ENCODE measurements around the gene TBCK. TPM values are rescaled to one million over a fixed set of nuclear protein-coding genes. Genes with fewer than 3 reads are reported as not detected.

The TBCK gene
- polyA plus RNA-seq, 1 donor (not counting 4 experiments of a cell fraction or from before 2014, with no cell fraction given) = 19.3 TPM

- TF ChIP-seq CTCF (optimal IDR thresholded peaks at IDR 0.05 in 1 of 3, IDR thresholded peaks at IDR 0.05 in 1 of 3, conservative IDR thresholded peaks at IDR 0.05 in 1 of 3; ENCODE audit: extremely low read depth in 1 of 3, insufficient read depth in 2 of 3, low read length in 3 of 3) (no peak), EZH2 (IDR thresholded peaks at IDR 0.05; ENCODE audit: low read length) (no peak)
- no peak overlapping the region for H3K27ac ChIP-seq (ENCODE audit: control insufficient read depth, insufficient read depth, low read length)
- no peak overlapping the region for H2AFZ ChIP-seq (ENCODE audit: control insufficient read depth, low read length)
- DNase-seq (ENCODE audit: low read depth, low spot score) (no peak), FAIRE-seq (no peak)
- H3K4me2 ChIP-seq (ENCODE audit: control insufficient read depth, extremely low read depth, insufficient read depth, low read depth, low read length) = no peak overlapping the region
- peaks cover 37% of the 10 kb centered on the region for H3K79me2 ChIP-seq (ENCODE audit: control insufficient read depth, insufficient read depth, low read length)
- no peak overlapping the region for H3K9ac ChIP-seq (ENCODE audit: control insufficient read depth, extremely low read depth, insufficient read depth, low read length)
- peaks cover 4 to 12% of the 10 kb centered on the region in 2 experiments for H3K36me3 ChIP-seq (ENCODE audit: control insufficient read depth in 2 of 2, extremely low read depth in 1 of 2, insufficient read depth in 2 of 2, low read length in 2 of 2)
- H3K4me3 ChIP-seq (ENCODE audit: control insufficient read depth in 2 of 3, extremely low read depth in 1 of 3, insufficient read depth in 2 of 3, low read depth in 1 of 3, low read length in 3 of 3) = no peak overlapping the region
- H3K9me1 ChIP-seq (ENCODE audit: control insufficient read depth, extremely low read depth, insufficient read depth, low read length) = no peaks in the 10 kb centered on the region
- H3K4me1 ChIP-seq (ENCODE audit: control insufficient read depth, extremely low read depth, insufficient read depth, low read length) = no peaks in the 10 kb centered on the region
- H3K9me3 ChIP-seq (ENCODE audit: control insufficient read depth, low read depth, low read length) = no peaks in the 10 kb centered on the region
- no peaks in the 10 kb centered on the region for H4K20me1 ChIP-seq (ENCODE audit: control insufficient read depth, extremely low read depth, insufficient read depth, low read length)
- dilution Hi-C loops (cut with MboI; ENCODE audit: extremely low pct_ligation_motif_present, low sequenced_read_pairs) = no loop called here
- H3K27me3 ChIP-seq (ENCODE audit: control insufficient read depth, extremely low read depth, insufficient read depth, low read length) = no peaks in the 10 kb centered on the region
Measured at GRCh38 chr4:106337916-106338315, 21.9 kb upstream of the TBCK start.

- FAIRE-seq = no peak
Measured at GRCh38 chr4:106336618-106337017, 20.6 kb upstream of the TBCK start.

More at GRCh38 chr4:106336618-106337017, 20.6 kb upstream of the TBCK start:
- Histone ChIP-seq H3K27me3 (ENCODE audit: control insufficient read depth, extremely low read depth, insufficient read depth, low read length) (no peaks in the 10 kb centered on the region), H3K36me3 (ENCODE audit: control insufficient read depth in 2 of 2, extremely low read depth in 1 of 2, insufficient read depth in 2 of 2, low read length in 2 of 2) (peaks cover 5 to 12% of the 10 kb centered on the region in 2 experiments), H3K4me2 (ENCODE audit: control insufficient read depth, extremely low read depth, insufficient read depth, low read depth, low read length) (no peak overlapping the region), H3K79me2 (ENCODE audit: control insufficient read depth, insufficient read depth, low read length) (peaks cover 25% of the 10 kb centered on the region), H3K4me1 (ENCODE audit: control insufficient read depth, extremely low read depth, insufficient read depth, low read length) (no peaks in the 10 kb centered on the region), H2AFZ (ENCODE audit: control insufficient read depth, low read length) (no peak overlapping the region), H3K27ac (ENCODE audit: control insufficient read depth, insufficient read depth, low read length) (no peak overlapping the region), H3K9me3 (ENCODE audit: control insufficient read depth, low read depth, low read length) (no peaks in the 10 kb centered on the region), H3K9me1 (ENCODE audit: control insufficient read depth, extremely low read depth, insufficient read depth, low read length) (no peaks in the 10 kb centered on the region), H4K20me1 (ENCODE audit: control insufficient read depth, extremely low read depth, insufficient read depth, low read length) (no peaks in the 10 kb centered on the region), H3K9ac (ENCODE audit: control insufficient read depth, extremely low read depth, insufficient read depth, low read length) (no peak overlapping the region), H3K4me3 (ENCODE audit: control insufficient read depth in 2 of 3, extremely low read depth in 1 of 3, insufficient read depth in 2 of 3, low read depth in 1 of 3, low read length in 3 of 3) (no peak overlapping the region)
- no peak for TF ChIP-seq CTCF (optimal IDR thresholded peaks at IDR 0.05 in 1 of 3, IDR thresholded peaks at IDR 0.05 in 1 of 3, conservative IDR thresholded peaks at IDR 0.05 in 1 of 3; ENCODE audit: extremely low read depth in 1 of 3, insufficient read depth in 2 of 3, low read length in 3 of 3)
- TF ChIP-seq EZH2 (IDR thresholded peaks at IDR 0.05; ENCODE audit: low read length) = no peak
- DNase-seq (ENCODE audit: low read depth, low spot score) = no peak
- dilution Hi-C loops (cut with MboI; ENCODE audit: extremely low pct_ligation_motif_present, low sequenced_read_pairs) = no loop called here
